HCT116 (cell line): Measurements from ENCODE around the gene RIT1. TPM values are rescaled to one million over a fixed set of nuclear protein-coding genes. Genes with fewer than 3 reads are reported as not detected.

Experiments
- ATAC-seq: fragments of 200-7000 bp; cut with Tn5 transposase; 2 replicates; pipeline ENCODE4 v1.9.1; 2020; ENCODE audit warnings: mild to moderate bottlenecking, moderate library complexity
- BruUV-seq: library from RNA; stranded (reverse); fragments of 400-500 nt; replicated peaks from 2 replicates; lab custom pipeline; 2021; lab: Mats Ljungman, UMichigan
- CTCF ChIA-PET: fragments of 300-600 bp; sonication (Branson Sonifier 250); formaldehyde crosslinking; loops from one replicate; lab custom pipeline; 2021; ENCODE audit warnings: antibody characterized with exemption; lab: Charles Lee
- POLR2A ChIA-PET: fragments of 300-600, 350-600 bp; sonication (Branson Sonifier 250); formaldehyde crosslinking; loops from one replicate; lab custom pipeline; 2021; ENCODE audit warnings: antibody characterized with exemption; lab: Charles Lee
- RAD21 ChIA-PET, 2 experiments: fragments of 300-600 bp; sonication (Branson Sonifier 250); formaldehyde crosslinking; loops; one replicate each; lab custom pipeline; 2023; ENCODE audit warnings: low total read pairs in 2 of 2; ENCODE audit not compliant: uncharacterized antibody in 2 of 2, unreplicated experiment in 2 of 2, low non-redundant PET in 1 of 2; lab: Charles Lee
- DNase-seq: peaks from one replicate; pipeline ENCODE4 v3.0.0-alpha.2; 2010; ENCODE audit warnings: low read depth, low spot score
- H2AFZ ChIP-seq: fragments of 200-600 bp; shearing (Covaris generic), sonication (generic); 2 replicates; pipeline ENCODE4 v1.6.1; 2017; ENCODE audit warnings: low read depth, mixed run types, mixed read lengths, antibody characterized with exemption, low read length; ENCODE audit not compliant: poor library complexity, severe bottlenecking
- H3K27ac ChIP-seq: 2 replicates; pipeline ENCODE4 v1.5.1; 2012; ENCODE audit warnings: low read depth, low read length
- H3K27me3 ChIP-seq: fragments of 200-600 bp; sonication (generic); 2 replicates; pipeline ENCODE4 v1.6.1; 2016; ENCODE audit warnings: mixed run types, low read length, mixed read lengths; ENCODE audit not compliant: insufficient read depth
- H3K36me3 ChIP-seq, 2 experiments: fragments of 200-500 bp in 1 of 2; fragments of 200-600 bp in 1 of 2; sonication (Bioruptor generic) in 1 of 2; sonication (generic) in 1 of 2; 2 replicates each; pipeline versions ENCODE4 v1.5.1 to v1.6.1; 2014 to 2016; ENCODE audit warnings: low read length in 2 of 2, inconsistent platforms in 1 of 2, mixed read lengths in 1 of 2, mixed run types in 1 of 2; ENCODE audit not compliant: insufficient read depth in 2 of 2, control insufficient read depth in 1 of 2
- H3K4me1 ChIP-seq, 2 experiments: fragments of 200-600 bp in 1 of 2; sonication (generic) in 1 of 2; 2 replicates each; pipeline versions ENCODE4 v1.5.1 to v1.6.1; 2012 to 2017; ENCODE audit warnings: low read length in 2 of 2, inconsistent platforms in 1 of 2, mild to moderate bottlenecking in 1 of 2, mixed read lengths in 1 of 2, mixed run types in 1 of 2, moderate library complexity in 1 of 2; ENCODE audit not compliant: insufficient read depth in 2 of 2, control insufficient read depth in 1 of 2
- H3K4me2 ChIP-seq: fragments of 200-600 bp; sonication (generic); 2 replicates; pipeline ENCODE4 v1.6.1; 2017; ENCODE audit warnings: mixed run types, low read length, mixed read lengths
- H3K4me3 ChIP-seq, 2 experiments: fragments of 200-600 bp in 1 of 2; sonication (generic) in 1 of 2; replicated peaks in 1 of 2; 2 replicates each; pipeline ENCODE4 v1.5.1; 2011 to 2016; ENCODE audit warnings: low read length in 2 of 2, control low read depth in 1 of 2, low read depth in 1 of 2, mild to moderate bottlenecking in 1 of 2, mixed read lengths in 1 of 2, mixed run types in 1 of 2
- H3K79me2 ChIP-seq: fragments of 200-600 bp; sonication (generic); 2 replicates; pipeline ENCODE4 v1.6.1; 2017; ENCODE audit warnings: mild to moderate bottlenecking, mixed run types, low read length, moderate library complexity, mixed read lengths; ENCODE audit not compliant: insufficient read depth
- H3K9ac ChIP-seq: fragments of 200-600 bp; sonication (generic); 2 replicates; pipeline ENCODE4 v1.6.1; 2016; ENCODE audit warnings: low read length, mixed read lengths
- H3K9me2 ChIP-seq: fragments of 200-600 bp; sonication (generic), shearing (Covaris generic); 2 replicates; pipeline ENCODE4 v1.6.1; 2017; ENCODE audit warnings: mixed run types, mild to moderate bottlenecking, moderate library complexity; ENCODE audit not compliant: insufficient read depth
- H3K9me3 ChIP-seq, 2 experiments: fragments of 200-500 bp in 1 of 2; fragments of 200-600 bp in 1 of 2; sonication (Bioruptor generic) in 1 of 2; sonication (generic) in 1 of 2; 2 replicates each; pipeline ENCODE4 v1.6.1; 2014 to 2017; ENCODE audit warnings: low read length in 2 of 2, mixed read lengths in 2 of 2, inconsistent platforms in 1 of 2, low read depth in 1 of 2, mild to moderate bottlenecking in 1 of 2, mixed run types in 1 of 2, moderate library complexity in 1 of 2; ENCODE audit not compliant: control insufficient read depth in 1 of 2, insufficient read depth in 1 of 2
- H4K20me1 ChIP-seq: fragments of 200-600 bp; sonication (generic), shearing (Covaris generic); 2 replicates; pipeline ENCODE4 v1.6.1; 2017; ENCODE audit warnings: mixed run types, mild to moderate bottlenecking, moderate library complexity; ENCODE audit not compliant: insufficient read depth
- CBX3 ChIP-seq: IDR thresholded peaks from 2 replicates; pipeline ENCODE4 v1.6.1; 2012; ENCODE audit warnings: low read depth
- EGR1 ChIP-seq: IDR thresholded peaks from 2 replicates; pipeline ENCODE4 v1.6.1; 2012; ENCODE audit warnings: low read depth
- ELF1 ChIP-seq: IDR thresholded peaks from 2 replicates; pipeline ENCODE4 v1.6.1; 2012; ENCODE audit warnings: low read depth, borderline replicate concordance
- EZH2 ChIP-seq: fragments of 200-600 bp; sonication (generic); IDR thresholded peaks from 2 replicates; pipeline ENCODE4 v1.6.1; 2017; ENCODE audit warnings: antibody characterized with exemption, mixed run types
- FOSL1 ChIP-seq: IDR thresholded peaks from 2 replicates; pipeline ENCODE4 v1.6.1; 2012; ENCODE audit warnings: low read depth
- RAD21 ChIP-seq: IDR thresholded peaks from 2 replicates; pipeline ENCODE4 v1.6.1; 2012; ENCODE audit warnings: low read depth, mild to moderate bottlenecking
- SIN3A ChIP-seq: IDR thresholded peaks from 2 replicates; pipeline ENCODE4 v1.6.1; 2012; ENCODE audit warnings: low read depth
- SP1 ChIP-seq: IDR thresholded peaks from 2 replicates; pipeline ENCODE4 v1.6.1; 2012; ENCODE audit warnings: low read depth
- SRF ChIP-seq: IDR thresholded peaks from 2 replicates; pipeline ENCODE4 v1.6.1; 2012; ENCODE audit warnings: low read depth
- TCF7L2 ChIP-seq: IDR thresholded peaks from 2 replicates; pipeline ENCODE4 v1.7.0; 2011; ENCODE audit warnings: borderline replicate concordance, inconsistent platforms; ENCODE audit not compliant: insufficient read depth, insufficient read length; ENCODE audit errors: extremely low read depth
- YY1 ChIP-seq: IDR thresholded peaks from 2 replicates; pipeline ENCODE4 v1.6.1; 2011; ENCODE audit warnings: low read length, low read depth, moderate library complexity, mild to moderate bottlenecking; ENCODE audit not compliant: insufficient replicate concordance; ENCODE audit errors: extremely low read depth
- ZNF274 ChIP-seq: fragments of 200-500 bp; sonication (Bioruptor generic); IDR thresholded peaks from 2 replicates; pipeline ENCODE4 v1.6.1; 2014; ENCODE audit warnings: mild to moderate bottlenecking, low read depth, low read length, inconsistent platforms
- intact Hi-C: fragments of 100-400 bp; cut with micrococcal nuclease; formaldehyde crosslinking; loops from 2 replicates; pipeline ENCODE4 v1.10.0; 2022
- total RNA-seq: library from RNA; stranded (reverse); gene quantifications from one replicate; pipeline ENCODE4 v1.2.1, GENCODE V29; 2021; ENCODE audit not compliant: unreplicated experiment
- TF ChIP-seq, protein P1 (sequence below): IDR thresholded peaks from 2 replicates; pipeline ENCODE4 v1.6.1; 2012
- TF ChIP-seq, protein P2 (sequence below): IDR thresholded peaks from 2 replicates; pipeline ENCODE4 v1.6.1; 2011; ENCODE audit warnings: mild to moderate bottlenecking, low read length, moderate library complexity; ENCODE audit not compliant: insufficient replicate concordance; ENCODE audit errors: extremely low read depth
- TF ChIP-seq, protein P3 (sequence below), 3 experiments: fragments of 200-600 bp in 1 of 3; sonication (generic) in 1 of 3; IDR thresholded peaks in 2 of 3; conservative IDR thresholded peaks in 1 of 3; 2 replicates each; pipeline ENCODE4 v1.5.1; 2012 to 2017; ENCODE audit warnings: low read depth in 2 of 3, low read length in 2 of 3, antibody characterized with exemption in 1 of 3, borderline replicate concordance in 1 of 3, control low read depth in 1 of 3, mild to moderate bottlenecking in 1 of 3, mixed read lengths in 1 of 3, mixed run types in 1 of 3, moderate library complexity in 1 of 3; ENCODE audit not compliant: insufficient read depth in 1 of 3
- TF ChIP-seq, protein P4 (sequence below): IDR thresholded peaks from 2 replicates; pipeline ENCODE4 v1.6.1; 2012

The RIT1 gene
- total RNA-seq, 1 experiment from 2014 or later, result 10.2 TPM

DNA sequence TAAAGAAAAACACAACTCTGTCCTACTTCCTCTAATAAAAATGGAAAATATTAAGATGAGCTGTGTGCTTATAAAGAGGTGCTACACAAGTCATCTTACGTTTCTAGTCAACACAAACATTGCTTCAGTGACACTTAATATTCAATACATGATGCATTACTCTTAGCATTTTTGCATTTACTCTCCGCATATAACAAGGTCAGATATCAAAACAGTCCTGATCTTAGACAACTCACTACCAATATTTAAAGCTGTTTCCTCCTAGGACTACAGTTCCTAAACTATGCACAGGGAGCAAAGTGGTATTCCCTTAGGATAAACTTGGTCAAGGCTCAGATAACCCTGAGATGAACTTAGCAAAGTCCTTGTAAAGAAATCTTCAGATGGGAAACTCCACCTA is 12.3 kb downstream of the RIT1 start:
- POLR2A ChIA-PET, result interaction anchor here (1.2 kb wide), 1 partner anchor 36 kb away, joined by 5 read pairs; the partner anchor contains the start of gene KHDC4
- CTCF ChIA-PET, result no interaction called here
- Histone ChIP-seq H3K4me3 (no peak overlapping the region), H3K9me3 (no peaks in the 10 kb centered on the region), H3K9me2 (no peaks in the 10 kb centered on the region), H2AFZ (no peak overlapping the region), H4K20me1 (peaks cover 5% of the 10 kb centered on the region; the same call in 1 of the 2 replicates), H3K4me2 (no peak overlapping the region), H3K27ac (no peak overlapping the region), H3K27me3 (no peaks in the 10 kb centered on the region), H3K79me2 (peaks cover 13% of the 10 kb centered on the region; the same call in 1 of the 2 replicates), H3K9ac (no peak overlapping the region)
- intact Hi-C loops, result no loop called here
- ATAC-seq, result no peak
- no peak for DNase-seq
- TF ChIP-seq TCF7L2 (no peak), YY1 (no peak), SP1 (no peak), EZH2 (no peak), EGR1 (no peak), CBX3 (no peak), SIN3A (no peak), RAD21 (no peak), SRF (no peak), FOSL1 (no peak), ELF1 (no peak), ZNF274 (no peak)
- TF ChIP-seq, protein P1, sequence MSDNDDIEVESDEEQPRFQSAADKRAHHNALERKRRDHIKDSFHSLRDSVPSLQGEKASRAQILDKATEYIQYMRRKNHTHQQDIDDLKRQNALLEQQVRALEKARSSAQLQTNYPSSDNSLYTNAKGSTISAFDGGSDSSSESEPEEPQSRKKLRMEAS, result no peak
- TF ChIP-seq, protein P2, sequence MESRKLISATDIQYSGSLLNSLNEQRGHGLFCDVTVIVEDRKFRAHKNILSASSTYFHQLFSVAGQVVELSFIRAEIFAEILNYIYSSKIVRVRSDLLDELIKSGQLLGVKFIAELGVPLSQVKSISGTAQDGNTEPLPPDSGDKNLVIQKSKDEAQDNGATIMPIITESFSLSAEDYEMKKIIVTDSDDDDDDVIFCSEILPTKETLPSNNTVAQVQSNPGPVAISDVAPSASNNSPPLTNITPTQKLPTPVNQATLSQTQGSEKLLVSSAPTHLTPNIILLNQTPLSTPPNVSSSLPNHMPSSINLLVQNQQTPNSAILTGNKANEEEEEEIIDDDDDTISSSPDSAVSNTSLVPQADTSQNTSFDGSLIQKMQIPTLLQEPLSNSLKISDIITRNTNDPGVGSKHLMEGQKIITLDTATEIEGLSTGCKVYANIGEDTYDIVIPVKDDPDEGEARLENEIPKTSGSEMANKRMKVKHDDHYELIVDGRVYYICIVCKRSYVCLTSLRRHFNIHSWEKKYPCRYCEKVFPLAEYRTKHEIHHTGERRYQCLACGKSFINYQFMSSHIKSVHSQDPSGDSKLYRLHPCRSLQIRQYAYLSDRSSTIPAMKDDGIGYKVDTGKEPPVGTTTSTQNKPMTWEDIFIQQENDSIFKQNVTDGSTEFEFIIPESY, result no peak
- TF ChIP-seq, protein P3, sequence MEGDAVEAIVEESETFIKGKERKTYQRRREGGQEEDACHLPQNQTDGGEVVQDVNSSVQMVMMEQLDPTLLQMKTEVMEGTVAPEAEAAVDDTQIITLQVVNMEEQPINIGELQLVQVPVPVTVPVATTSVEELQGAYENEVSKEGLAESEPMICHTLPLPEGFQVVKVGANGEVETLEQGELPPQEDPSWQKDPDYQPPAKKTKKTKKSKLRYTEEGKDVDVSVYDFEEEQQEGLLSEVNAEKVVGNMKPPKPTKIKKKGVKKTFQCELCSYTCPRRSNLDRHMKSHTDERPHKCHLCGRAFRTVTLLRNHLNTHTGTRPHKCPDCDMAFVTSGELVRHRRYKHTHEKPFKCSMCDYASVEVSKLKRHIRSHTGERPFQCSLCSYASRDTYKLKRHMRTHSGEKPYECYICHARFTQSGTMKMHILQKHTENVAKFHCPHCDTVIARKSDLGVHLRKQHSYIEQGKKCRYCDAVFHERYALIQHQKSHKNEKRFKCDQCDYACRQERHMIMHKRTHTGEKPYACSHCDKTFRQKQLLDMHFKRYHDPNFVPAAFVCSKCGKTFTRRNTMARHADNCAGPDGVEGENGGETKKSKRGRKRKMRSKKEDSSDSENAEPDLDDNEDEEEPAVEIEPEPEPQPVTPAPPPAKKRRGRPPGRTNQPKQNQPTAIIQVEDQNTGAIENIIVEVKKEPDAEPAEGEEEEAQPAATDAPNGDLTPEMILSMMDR (IDR thresholded peaks at IDR 0.05 in 2 of 3, conservative IDR thresholded peaks at IDR 0.05 in 1 of 3; ENCODE audit: borderline replicate concordance in 1 of 3, insufficient read depth in 1 of 3, low read depth in 2 of 3, low read length in 2 of 3), result no peak
- TF ChIP-seq, protein P4, sequence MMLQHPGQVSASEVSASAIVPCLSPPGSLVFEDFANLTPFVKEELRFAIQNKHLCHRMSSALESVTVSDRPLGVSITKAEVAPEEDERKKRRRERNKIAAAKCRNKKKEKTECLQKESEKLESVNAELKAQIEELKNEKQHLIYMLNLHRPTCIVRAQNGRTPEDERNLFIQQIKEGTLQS, result no peak
- TF ChIP-seq, all 23 proteins: peak for 0
- BruUV-seq, result no TSS peak
- RAD21 ChIA-PET, result no interaction called here
- peaks cover 38 to 39% of the 10 kb centered on the region in 2 experiments; a peak in 3 of 4 replicates for H3K36me3 ChIP-seq
- peaks cover 3 to 15% of the 10 kb centered on the region in 2 experiments for H3K4me1 ChIP-seq
